HEK293 (cell line): ENCODE results near the gene TRIB2.

Experiments
- CTCF ChIA-PET: fragments of 350-600 bp; formaldehyde crosslinking; extraction: SDS; loops from one replicate; lab custom pipeline; 2021; ENCODE audit warnings: antibody characterized with exemption; lab: Yijun Ruan, JAX
- POLR2A ChIA-PET: fragments of 300-600 bp; formaldehyde crosslinking; extraction: SDS; loops from one replicate; lab custom pipeline; 2020; ENCODE audit warnings: antibody characterized with exemption, inconsistent platforms; lab: Yijun Ruan, JAX
- H3K27ac ChIP-seq: fragments of 200-500 bp; sonication (Bioruptor generic); 2 replicates; pipeline ENCODE4 v1.5.1; 2014; ENCODE audit warnings: low read depth, low read length, control low read depth, inconsistent platforms; ENCODE audit errors: extremely low read depth
- H3K36me3 ChIP-seq, 2 experiments: fragments of 200-500 bp in 1 of 2; sonication (Bioruptor generic) in 1 of 2; 1 replicate in 1 of 2; 2 replicates in 1 of 2; pipeline ENCODE4 v1.5.1; 2014 to 2017; ENCODE audit warnings: inconsistent platforms in 2 of 2, low read length in 2 of 2; ENCODE audit not compliant: control insufficient read depth in 2 of 2, insufficient read depth in 1 of 2
- H3K4me1 ChIP-seq: fragments of 200-500 bp; sonication (Bioruptor generic); 2 replicates; pipeline ENCODE4 v1.5.1; 2014; ENCODE audit warnings: mild to moderate bottlenecking, low read length, inconsistent platforms; ENCODE audit not compliant: control insufficient read depth, insufficient read depth
- H3K4me3 ChIP-seq: 2 replicates; pipeline ENCODE4 v1.5.1; 2011; ENCODE audit warnings: low read depth, mild to moderate bottlenecking, control low read depth, low read length, moderate library complexity
- H3K9me3 ChIP-seq: fragments of 200-500 bp; sonication (Bioruptor generic); 2 replicates; pipeline ENCODE4 v1.5.1; 2014; ENCODE audit warnings: low read depth, low read length, inconsistent platforms; ENCODE audit not compliant: control insufficient read depth, insufficient read depth
- BCL11B ChIP-seq: fragments of 450-650 bp; formaldehyde crosslinking; IDR thresholded peaks from 2 replicates; pipeline ENCODE4 v1.5.1; 2016; ENCODE audit warnings: low read depth, missing biosample characterization, missing genetic modification characterization
- FEZF1 ChIP-seq: fragments of 450-650 bp; formaldehyde crosslinking; IDR thresholded peaks from 2 replicates; pipeline ENCODE4 v1.5.1; 2016; ENCODE audit warnings: missing biosample characterization, missing genetic modification characterization
- ZBTB1 ChIP-seq: fragments of 450-650 bp; formaldehyde crosslinking; IDR thresholded peaks from 2 replicates; pipeline ENCODE4 v1.5.1; 2016; ENCODE audit warnings: missing biosample characterization, missing genetic modification characterization
- ZBTB48 ChIP-seq: fragments of 450-650 bp; formaldehyde crosslinking; IDR thresholded peaks from 2 replicates; pipeline ENCODE4 v1.5.1; 2016; ENCODE audit warnings: missing biosample characterization, missing genetic modification characterization
- ZFHX2 ChIP-seq: fragments of 450-650 bp; formaldehyde crosslinking; conservative IDR thresholded peaks from 2 replicates; pipeline ENCODE4 v1.5.1; 2016; ENCODE audit warnings: missing biosample characterization, missing genetic modification characterization
- ZIC2 ChIP-seq: fragments of 450-650 bp; formaldehyde crosslinking; IDR thresholded peaks from 2 replicates; pipeline ENCODE4 v1.5.1; 2016; ENCODE audit warnings: missing biosample characterization, missing genetic modification characterization
- ZNF148 ChIP-seq: fragments of 450-650 bp; formaldehyde crosslinking; IDR thresholded peaks from 2 replicates; pipeline ENCODE4 v1.5.0; 2017; ENCODE audit warnings: missing biosample characterization, missing genetic modification characterization, borderline replicate concordance
- ZNF155 ChIP-seq: fragments of 450-650 bp; formaldehyde crosslinking; IDR thresholded peaks from 2 replicates; pipeline ENCODE4 v1.5.1; 2016; ENCODE audit warnings: missing biosample characterization, missing genetic modification characterization
- ZNF214 ChIP-seq: fragments of 450-650 bp; formaldehyde crosslinking; IDR thresholded peaks from 2 replicates; pipeline ENCODE4 v1.5.1; 2017; ENCODE audit warnings: missing biosample characterization, mild to moderate bottlenecking, missing genetic modification characterization, borderline replicate concordance
- ZNF26 ChIP-seq: fragments of 450-650 bp; formaldehyde crosslinking; IDR thresholded peaks from 2 replicates; pipeline ENCODE4 v1.5.1; 2016; ENCODE audit warnings: missing biosample characterization, missing genetic modification characterization
- ZNF514 ChIP-seq: fragments of 450-650 bp; formaldehyde crosslinking; IDR thresholded peaks from 2 replicates; pipeline ENCODE4 v1.5.1; 2016; ENCODE audit warnings: missing biosample characterization, missing genetic modification characterization
- ZNF76 ChIP-seq: fragments of 450-650 bp; formaldehyde crosslinking; IDR thresholded peaks from 2 replicates; pipeline ENCODE4; 2016; ENCODE audit warnings: low read depth, missing biosample characterization, missing genetic modification characterization, borderline replicate concordance
- TF ChIP-seq, protein P1 (sequence below): fragments of 450-650 bp; formaldehyde crosslinking; IDR thresholded peaks from 2 replicates; pipeline ENCODE4 v1.5.1; 2016; ENCODE audit warnings: missing biosample characterization, missing genetic modification characterization, borderline replicate concordance
- TF ChIP-seq, protein P2 (sequence below): fragments of 450-650 bp; formaldehyde crosslinking; IDR thresholded peaks from 2 replicates; pipeline ENCODE4 v1.5.1; 2016; ENCODE audit warnings: missing biosample characterization, missing genetic modification characterization
- TF ChIP-seq, protein P3 (sequence below): fragments of 450-650 bp; formaldehyde crosslinking; IDR thresholded peaks from 2 replicates; pipeline ENCODE4 v1.5.1; 2016; ENCODE audit warnings: missing biosample characterization, missing genetic modification characterization

Gene TRIB2

DNA sequence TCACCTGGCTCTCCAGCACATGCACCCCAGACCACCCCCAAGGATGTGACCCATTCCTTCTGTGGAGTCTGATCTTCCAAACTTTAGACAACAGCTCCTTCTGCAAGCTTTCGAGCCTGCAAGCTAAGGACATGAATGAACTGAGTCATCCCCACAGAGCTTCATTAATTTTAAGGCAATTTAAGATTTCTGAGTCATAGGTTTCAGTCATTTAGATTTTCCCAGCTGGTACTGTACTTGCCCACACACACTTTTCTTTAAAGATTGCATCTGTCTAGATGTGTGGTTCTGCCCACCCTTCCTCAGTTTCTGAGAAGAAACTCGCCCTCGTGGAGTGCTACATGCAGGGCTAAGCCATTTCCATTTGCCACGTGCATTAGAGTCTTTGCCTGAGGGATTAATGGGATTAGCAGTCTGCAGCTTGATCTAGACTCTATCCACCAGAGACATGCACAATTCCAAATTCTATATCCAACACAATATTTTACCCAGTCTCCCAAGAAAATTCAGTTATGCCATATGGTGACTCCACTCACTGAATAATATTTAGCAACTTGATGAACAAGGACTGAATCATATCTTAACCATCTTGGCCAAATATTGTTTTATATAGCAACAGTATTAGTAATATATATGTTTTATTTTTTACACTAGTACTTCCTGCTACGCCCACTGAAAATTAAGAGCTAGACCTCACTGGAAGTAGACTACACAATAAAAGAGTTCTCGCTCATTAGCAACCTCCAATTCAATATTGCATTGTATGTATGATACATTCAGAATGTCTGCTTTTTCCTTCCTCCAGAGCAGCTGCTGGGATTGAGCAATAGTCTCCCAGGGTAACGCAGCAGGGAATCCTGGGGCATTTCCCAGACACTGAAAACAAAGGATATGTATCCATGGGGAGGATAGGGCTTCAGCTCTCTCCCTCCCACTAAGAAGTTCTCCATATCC is 14.3 kb upstream of the TRIB2 start:
- H3K36me3 ChIP-seq: no peaks in the 10 kb centered on the region
- no peak overlapping the region for H3K27ac ChIP-seq

DNA sequence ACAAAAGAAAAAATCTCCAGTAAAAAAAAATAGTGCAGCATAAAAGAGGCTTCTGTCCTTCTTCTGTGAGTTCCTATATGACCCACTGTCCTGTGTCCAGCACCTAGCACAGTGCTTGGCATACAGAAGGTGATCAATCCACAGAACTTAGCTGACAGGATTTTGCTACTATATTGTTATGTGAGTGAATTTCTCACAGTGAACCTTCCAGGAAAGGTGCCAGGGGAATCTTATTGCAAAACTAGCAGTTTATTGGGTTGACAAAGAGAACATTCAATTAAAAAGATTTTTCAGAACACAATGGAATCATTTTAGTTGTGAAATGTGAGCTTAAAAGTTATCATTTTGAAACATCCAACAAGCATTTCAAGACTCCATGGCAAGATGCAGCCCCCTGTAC is 12.4 kb upstream of the TRIB2 start:
- ChIA-PET POLR2A (interaction anchor here (1.1 kb wide), 1 partner anchor 11 kb away, joined by 3 read pairs; no protein-coding TSS in a partner anchor), CTCF (interaction anchor here (0.6 to 0.7 kb wide), 2 partner anchors 12 to 206 kb away, joined by 4 to 5 read pairs; partner anchors contain the start of gene TRIB2)
- TF ChIP-seq ZNF148 (tag by site-specific recombination) (no peak), ZNF514 (tag by site-specific recombination) (no peak), ZNF155 (tag by site-specific recombination) (no peak), ZBTB48 (tag by site-specific recombination) (no peak), ZFHX2 (no peak), ZNF214 (no peak), ZBTB1 (no peak), BCL11B (no peak), FEZF1 (no peak), ZNF76 (tag by site-specific recombination) (no peak)
- TF ChIP-seq, protein P1, sequence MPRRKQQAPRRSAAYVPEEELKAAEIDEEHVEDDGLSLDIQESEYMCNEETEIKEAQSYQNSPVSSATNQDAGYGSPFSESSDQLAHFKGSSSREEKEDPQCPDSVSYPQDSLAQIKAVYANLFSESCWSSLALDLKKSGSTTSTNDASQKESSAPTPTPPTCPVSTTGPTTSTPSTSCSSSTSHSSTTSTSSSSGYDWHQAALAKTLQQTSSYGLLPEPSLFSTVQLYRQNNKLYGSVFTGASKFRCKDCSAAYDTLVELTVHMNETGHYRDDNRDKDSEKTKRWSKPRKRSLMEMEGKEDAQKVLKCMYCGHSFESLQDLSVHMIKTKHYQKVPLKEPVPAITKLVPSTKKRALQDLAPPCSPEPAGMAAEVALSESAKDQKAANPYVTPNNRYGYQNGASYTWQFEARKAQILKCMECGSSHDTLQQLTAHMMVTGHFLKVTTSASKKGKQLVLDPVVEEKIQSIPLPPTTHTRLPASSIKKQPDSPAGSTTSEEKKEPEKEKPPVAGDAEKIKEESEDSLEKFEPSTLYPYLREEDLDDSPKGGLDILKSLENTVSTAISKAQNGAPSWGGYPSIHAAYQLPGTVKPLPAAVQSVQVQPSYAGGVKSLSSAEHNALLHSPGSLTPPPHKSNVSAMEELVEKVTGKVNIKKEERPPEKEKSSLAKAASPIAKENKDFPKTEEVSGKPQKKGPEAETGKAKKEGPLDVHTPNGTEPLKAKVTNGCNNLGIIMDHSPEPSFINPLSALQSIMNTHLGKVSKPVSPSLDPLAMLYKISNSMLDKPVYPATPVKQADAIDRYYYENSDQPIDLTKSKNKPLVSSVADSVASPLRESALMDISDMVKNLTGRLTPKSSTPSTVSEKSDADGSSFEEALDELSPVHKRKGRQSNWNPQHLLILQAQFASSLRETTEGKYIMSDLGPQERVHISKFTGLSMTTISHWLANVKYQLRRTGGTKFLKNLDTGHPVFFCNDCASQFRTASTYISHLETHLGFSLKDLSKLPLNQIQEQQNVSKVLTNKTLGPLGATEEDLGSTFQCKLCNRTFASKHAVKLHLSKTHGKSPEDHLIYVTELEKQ (tag by site-specific recombination): no peak
- TF ChIP-seq, protein P2, sequence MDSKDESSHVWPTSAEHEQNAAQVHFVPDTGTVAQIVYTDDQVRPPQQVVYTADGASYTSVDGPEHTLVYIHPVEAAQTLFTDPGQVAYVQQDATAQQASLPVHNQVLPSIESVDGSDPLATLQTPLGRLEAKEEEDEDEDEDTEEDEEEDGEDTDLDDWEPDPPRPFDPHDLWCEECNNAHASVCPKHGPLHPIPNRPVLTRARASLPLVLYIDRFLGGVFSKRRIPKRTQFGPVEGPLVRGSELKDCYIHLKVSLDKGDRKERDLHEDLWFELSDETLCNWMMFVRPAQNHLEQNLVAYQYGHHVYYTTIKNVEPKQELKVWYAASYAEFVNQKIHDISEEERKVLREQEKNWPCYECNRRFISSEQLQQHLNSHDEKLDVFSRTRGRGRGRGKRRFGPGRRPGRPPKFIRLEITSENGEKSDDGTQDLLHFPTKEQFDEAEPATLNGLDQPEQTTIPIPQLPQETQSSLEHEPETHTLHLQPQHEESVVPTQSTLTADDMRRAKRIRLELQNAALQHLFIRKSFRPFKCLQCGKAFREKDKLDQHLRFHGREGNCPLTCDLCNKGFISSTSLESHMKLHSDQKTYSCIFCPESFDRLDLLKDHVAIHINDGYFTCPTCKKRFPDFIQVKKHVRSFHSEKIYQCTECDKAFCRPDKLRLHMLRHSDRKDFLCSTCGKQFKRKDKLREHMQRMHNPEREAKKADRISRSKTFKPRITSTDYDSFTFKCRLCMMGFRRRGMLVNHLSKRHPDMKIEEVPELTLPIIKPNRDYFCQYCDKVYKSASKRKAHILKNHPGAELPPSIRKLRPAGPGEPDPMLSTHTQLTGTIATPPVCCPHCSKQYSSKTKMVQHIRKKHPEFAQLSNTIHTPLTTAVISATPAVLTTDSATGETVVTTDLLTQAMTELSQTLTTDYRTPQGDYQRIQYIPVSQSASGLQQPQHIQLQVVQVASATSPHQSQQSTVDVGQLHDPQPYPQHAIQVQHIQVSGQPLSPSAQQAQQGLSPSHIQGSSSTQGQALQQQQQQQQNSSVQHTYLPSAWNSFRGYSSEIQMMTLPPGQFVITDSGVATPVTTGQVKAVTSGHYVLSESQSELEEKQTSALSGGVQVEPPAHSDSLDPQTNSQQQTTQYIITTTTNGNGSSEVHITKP (tag by site-specific recombination): no peak
- TF ChIP-seq, protein P3, sequence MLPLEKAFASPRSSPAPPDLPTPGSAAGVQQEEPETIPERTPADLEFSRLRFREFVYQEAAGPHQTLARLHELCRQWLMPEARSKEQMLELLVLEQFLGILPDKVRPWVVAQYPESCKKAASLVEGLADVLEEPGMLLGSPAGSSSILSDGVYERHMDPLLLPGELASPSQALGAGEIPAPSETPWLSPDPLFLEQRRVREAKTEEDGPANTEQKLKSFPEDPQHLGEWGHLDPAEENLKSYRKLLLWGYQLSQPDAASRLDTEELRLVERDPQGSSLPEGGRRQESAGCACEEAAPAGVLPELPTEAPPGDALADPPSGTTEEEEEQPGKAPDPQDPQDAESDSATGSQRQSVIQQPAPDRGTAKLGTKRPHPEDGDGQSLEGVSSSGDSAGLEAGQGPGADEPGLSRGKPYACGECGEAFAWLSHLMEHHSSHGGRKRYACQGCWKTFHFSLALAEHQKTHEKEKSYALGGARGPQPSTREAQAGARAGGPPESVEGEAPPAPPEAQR (tag by site-specific recombination): no peak
- Histone ChIP-seq H3K9me3 (no peaks in the 10 kb centered on the region), H3K4me3 (no peak overlapping the region), H3K27ac (no peak overlapping the region), H3K36me3 (no peaks in the 10 kb centered on the region), H3K4me1 (no peaks in the 10 kb centered on the region)

More for the DNA sequence above, 14.3 kb upstream of the TRIB2 start:
- no peaks in the 10 kb centered on the region for H3K9me3 ChIP-seq
- no peak overlapping the region for H3K4me3 ChIP-seq
- H3K4me1 ChIP-seq: no peaks in the 10 kb centered on the region
- POLR2A ChIA-PET: interaction anchor here (1.0 kb wide), 1 partner anchor 9 kb away, joined by 3 read pairs; no protein-coding TSS in a partner anchor
- TF ChIP-seq ZNF26 (no peak), ZIC2 (peak; percentile 72)
- CTCF ChIA-PET: interaction anchor here (0.6 to 2.2 kb wide), 6 partner anchors 11 to 305 kb away, joined by 3 to 8 read pairs (median 4); partner anchors contain the start of gene TRIB2
